Measurements from ENCODE around the gene ZBTB5. TPM values are rescaled to one million over a fixed set of nuclear protein-coding genes. Genes with fewer than 3 reads are reported as not detected.

The ZBTB5 gene
- total and polyA plus RNA-seq, 5 experiments from 2014 or later: 0.50 to 13.2 (median 0.83) TPM

Other genes starting within 250 kb of the ZBTB5 start
- 10 to 100 TPM; 55.0 to 58.7 TPM for gene GRHPR, start 42.8 kb downstream of the ZBTB5 start, total RNA-seq
- 10 to 100 TPM; 71.5 to 89.3 (median 74.4) TPM for gene GRHPR, start 42.8 kb downstream of the ZBTB5 start, polyA plus RNA-seq
- gene POLR1E, start 20.5 kb upstream of the ZBTB5 start, total RNA-seq: 10 to 100 TPM; 34.5 to 38.2 TPM
- 10 to 100 TPM; 13.3 to 21.2 (median 17.4) TPM for gene POLR1E, start 20.5 kb upstream of the ZBTB5 start, polyA plus RNA-seq
- 1 to 10 TPM; 1.7 to 2.4 TPM for gene FBXO10, start 110.9 kb upstream of the ZBTB5 start, total RNA-seq
- gene FBXO10, start 110.9 kb upstream of the ZBTB5 start, polyA plus RNA-seq: under 1 TPM; 0.20 to 0.77 (median 0.40) TPM
- gene TOMM5, start 127.1 kb upstream of the ZBTB5 start, total RNA-seq: 10 to 100 TPM; 46.4 to 48.6 TPM
- gene TOMM5, start 127.1 kb upstream of the ZBTB5 start, polyA plus RNA-seq: 100 to 1,000 TPM; 145 to 176 (median 169) TPM
- not detected for gene FRMPD1, start 185.5 kb upstream of the ZBTB5 start, total RNA-seq
- not detected for gene FRMPD1, start 185.5 kb upstream of the ZBTB5 start, polyA plus RNA-seq